ENCODE data around the gene IL36B.

IL36B gene

DNA sequence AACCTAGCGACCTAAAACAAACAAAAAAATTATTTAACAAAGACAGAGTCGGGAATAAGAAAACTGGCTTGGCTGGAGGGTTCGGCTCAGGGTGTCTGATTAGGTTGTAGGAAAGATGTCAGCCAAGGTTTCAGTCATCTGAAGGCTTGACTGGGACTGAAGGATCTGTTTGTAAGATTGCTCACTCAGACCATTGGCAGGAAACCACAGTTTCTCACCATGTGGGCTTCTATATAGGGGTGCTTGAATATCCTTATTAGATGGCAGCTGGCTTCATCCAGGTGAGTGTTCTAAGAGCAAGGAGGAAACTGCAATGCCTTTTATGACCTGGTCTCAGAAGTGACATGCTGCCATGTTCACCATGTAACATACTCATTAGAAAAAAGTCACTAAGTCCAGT is 999 bp upstream of the IL36B start:
- no peak for DNase-seq (ENCODE audit: low spot score)

DNA sequence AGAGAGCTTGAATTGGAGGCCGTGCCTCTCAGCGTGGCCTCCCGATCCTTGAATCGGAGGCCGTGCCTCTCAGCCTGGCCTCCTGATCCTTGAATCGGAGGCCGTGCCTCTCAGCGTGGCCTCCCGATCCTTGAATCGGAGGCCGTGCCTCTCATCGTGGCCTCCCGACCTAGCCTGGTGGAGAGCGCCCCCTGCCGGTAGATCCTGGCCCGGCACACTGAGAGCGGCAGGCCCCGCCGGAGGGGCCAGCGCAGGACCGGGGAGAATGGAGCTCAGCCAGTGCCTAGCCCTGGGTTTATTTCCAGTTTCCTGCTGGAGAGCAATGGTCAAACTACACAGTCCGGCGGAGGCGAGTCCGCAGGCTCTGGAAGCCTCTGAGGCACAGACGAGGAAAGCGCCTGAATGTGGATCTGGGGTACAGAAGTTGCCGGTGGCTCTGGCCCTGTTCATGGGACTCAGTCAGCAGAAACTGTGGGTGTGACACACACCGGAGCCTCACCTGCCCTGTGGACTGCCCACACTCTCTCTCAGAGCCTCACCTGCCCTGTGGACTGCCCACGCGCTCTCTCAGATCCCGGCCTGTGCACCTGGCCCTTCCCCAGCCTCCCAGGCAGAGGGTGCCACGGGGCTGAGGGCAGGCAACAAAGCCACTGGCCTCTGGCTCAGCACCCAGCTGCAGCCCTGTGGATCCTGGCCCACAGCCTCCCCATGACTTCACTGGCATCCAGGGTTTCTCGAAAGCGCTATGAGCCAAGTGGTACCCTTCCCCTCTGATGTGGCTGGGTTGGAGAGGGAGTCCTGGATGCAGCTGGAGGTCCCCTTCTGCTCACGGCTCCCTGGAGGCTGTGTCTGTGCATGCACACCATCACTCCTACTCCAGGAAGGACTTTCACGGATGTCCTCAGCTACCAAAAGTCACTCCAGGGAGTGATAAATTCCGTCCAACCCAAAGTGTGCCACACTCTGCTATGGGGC is 1.5 kb downstream of the IL36B start:
- DNase-seq (ENCODE audit: low spot score): no peak

DNA sequence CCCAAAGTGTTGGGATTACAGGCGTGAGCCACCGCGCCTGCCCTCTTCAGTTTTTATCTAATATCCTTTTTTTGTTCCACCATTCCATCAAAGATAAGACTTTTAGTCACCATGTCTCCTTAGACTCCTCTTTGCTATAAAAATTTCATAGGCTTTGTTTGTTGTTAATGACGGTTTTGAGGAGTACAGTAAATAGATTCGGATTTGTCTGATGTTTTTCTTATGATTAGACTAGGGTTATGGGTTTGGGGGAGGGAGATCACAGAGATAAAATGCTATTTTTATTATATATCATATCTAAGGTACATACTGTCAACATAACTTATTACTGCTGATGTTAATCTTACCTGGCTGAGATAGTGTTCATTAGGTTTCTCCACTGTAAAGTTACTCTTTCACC is 6.2 kb downstream of the IL36B start:
- no peak for DNase-seq (ENCODE audit: low spot score)

DNA sequence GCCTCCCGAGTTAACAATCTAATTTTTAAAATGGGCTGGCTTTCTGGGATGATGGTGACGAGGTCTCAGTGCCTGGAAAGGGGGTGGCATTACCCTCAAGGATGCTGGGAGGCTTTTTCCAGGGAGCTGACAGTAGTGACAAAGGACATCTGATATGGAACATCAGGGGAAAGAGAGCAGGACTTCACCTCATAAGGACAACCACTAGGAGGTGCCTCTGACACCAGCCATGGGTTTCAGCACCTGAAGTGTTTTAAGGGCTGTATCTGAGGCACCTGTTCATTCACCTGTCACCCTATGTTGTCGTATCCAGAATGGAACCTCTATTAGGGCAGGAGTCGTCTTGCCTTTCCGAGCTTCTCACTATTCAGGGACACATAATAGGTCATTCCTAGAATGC is 10.8 kb downstream of the IL36B start:
- DNase-seq (ENCODE audit: low spot score): no peak

DNA sequence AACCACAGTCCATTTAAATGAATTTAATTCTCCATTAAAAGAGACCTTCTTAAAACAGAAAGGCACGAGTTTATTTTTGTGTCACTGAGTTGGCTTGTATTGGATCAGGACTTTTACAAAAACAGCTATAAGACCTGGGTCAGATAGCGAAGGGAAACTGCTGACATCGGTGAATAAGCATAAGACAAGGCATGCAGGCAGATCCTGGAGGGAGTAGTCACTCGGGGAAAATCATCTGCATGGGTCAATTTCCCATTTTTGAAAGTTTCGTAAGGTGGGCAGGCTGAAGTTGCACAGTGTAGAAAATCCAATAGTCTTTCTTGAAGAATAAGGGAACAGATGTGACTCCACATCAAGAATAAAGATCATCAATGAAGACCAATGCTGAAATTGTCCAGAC is 12.9 kb downstream of the IL36B start:
- DNase-seq (ENCODE audit: low spot score): no peak

DNA sequence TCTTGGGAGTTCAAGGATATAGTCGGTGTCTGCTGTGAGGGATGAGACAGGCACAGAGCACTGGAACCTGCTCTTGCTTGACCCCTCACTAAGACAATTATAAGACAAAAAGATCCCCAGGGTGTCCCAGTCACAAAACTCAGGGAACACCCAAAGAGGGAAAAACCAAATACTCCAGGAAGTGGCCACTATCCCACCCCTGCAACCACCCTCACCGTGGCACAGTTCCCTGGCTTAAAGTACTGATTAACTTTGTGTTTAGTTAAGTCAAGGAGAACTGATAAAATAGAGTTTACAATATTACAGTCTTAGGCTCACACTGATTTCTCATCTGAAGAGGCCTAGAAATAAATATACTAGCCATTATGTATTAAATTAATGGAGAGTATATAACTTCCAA is 13.5 kb downstream of the IL36B start:
- DNase-seq (ENCODE audit: low spot score): no peak

DNA sequence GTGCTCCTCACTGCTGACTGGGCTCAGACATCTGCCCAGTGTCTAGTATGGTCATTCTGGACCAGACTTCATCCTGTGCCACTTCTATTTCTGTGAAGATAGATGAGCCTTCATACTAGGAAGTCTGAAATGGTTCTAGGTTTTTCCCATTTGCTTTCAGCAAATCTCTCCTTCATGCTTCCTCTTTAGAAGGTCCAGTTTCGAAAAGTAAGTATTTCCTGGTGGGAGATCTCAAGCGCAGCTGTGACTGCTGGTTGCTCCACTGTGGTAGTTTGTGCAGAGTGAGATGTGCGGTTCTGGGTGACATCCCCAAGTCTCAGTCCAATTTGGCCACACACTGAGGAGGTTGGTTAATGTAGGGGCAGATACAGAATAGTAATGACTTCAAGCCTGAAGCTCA is 14.4 kb downstream of the IL36B start:
- no peak for DNase-seq (ENCODE audit: low spot score)

DNA sequence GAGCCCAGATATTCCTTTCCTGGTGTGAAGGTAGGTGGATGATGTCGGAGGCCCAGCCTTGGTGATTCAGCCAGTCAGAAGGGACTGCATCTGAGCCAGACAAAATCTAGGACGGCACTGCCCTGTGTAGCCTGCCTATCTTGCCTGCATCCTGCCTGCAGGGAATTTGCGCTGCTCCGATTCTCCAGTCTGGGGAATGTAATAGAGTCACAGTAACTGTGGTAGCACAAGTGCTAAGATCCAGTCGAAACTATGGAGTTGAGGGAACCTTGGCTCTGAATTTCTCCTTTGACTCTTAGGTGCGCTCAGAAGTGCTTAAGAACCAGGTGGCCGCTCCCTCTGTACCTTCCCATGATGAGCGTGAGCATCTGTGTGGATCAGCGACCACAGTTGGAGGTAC is 15.9 kb downstream of the IL36B start:
- DNase-seq (ENCODE audit: low spot score): no peak

DNA sequence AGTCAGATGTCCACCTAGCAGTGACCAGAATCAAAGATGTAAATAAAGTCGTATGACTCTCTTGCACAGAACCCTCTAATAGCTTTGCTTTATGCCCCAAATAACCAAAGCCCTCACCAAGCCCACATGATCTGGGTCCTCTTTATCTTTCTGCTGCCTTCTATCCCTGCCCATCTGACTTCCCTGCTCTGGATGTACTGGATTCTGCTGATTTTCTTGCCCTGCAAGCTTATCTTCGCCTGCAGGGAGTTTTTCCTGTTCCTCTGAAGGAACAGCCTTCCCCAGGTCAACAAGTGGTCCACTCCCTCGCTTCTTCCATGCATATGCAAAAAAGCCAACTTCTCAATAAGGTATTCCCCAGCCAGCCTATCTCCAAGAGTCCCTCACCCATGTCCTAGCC is 18.7 kb downstream of the IL36B start:
- no peak for DNase-seq (ENCODE audit: low spot score)

DNA sequence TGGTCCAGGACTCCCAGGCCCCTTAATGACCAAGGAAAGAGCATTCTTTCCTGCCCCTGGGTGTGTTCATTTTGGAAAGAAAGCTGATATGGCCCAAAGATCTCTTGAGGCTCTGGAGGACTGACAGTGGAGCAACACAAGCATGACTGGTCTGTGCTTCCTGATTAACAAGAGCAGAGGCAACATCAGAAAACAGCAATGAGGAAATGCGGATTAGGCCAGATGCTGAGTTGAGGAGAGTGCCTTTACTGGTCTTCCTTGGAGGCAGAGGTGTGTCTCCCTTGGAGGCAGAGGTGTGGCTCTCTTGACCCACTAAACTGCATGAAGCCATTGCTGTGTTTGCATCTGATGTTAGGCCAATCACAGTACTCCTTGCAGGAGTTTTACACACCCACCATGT is 19.9 kb downstream of the IL36B start:
- no peak for DNase-seq (ENCODE audit: low spot score)

DNA sequence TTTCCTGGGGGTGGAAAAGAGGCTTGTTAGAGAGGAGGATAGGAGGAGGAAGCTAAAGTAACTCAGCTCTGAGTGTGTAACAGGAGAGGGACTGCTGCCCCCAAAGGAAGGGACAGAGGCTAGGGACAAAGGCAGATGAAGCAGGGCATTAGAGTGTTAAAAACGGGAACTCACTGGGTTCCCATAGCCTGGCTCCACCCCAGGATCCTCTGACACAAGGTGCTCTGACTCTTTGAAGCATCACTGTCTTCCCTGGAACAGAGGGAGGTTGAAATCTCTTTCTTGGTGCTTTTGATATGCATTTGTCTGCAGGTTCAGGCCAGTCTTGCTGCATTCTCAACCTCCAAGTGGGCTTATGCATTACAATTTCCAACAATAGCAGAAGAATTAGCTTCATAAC is 24.6 kb downstream of the IL36B start:
- no peak for DNase-seq (ENCODE audit: low spot score)

DNA sequence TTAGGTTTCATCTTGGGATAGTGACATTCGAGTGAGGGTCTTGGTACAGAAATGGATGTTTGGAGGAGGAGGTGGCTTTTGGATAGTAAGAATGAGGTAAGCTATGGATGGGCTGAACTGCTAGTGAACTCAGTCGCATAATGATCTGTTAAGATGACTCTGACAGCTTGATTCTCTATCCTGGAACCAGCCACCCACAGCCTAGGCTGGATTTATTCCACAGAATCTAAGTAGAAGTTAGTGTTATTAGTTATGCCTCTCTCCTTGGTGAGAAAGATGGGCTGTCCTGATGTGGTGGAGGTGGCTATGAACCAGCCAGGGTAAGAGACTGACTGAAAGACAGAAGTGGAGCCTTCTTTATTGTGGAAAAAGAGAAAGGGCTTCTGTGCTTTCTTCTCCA is 25.0 kb downstream of the IL36B start:
- DNase-seq (ENCODE audit: low spot score): no peak

DNA sequence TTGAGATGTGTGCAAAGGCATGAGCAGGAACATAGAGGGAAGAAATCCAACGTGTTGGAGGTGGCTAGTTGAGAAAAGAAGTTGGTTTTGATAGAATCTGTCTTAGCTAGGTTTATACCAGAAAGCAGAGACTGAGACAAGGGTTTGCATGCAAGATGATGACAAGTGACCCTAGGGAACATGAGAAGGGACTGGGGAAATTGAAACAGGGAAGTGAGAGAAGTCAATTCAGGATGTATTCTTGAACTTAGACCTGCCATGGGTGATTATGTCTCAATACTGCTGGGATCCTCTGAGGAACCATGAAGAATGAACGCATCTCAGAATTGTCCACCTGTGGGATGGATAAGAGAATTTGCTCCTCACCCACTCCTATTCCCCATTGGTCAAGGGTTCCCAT is 26.9 kb downstream of the IL36B start:
- DNase-seq (ENCODE audit: low spot score): no peak

DNA sequence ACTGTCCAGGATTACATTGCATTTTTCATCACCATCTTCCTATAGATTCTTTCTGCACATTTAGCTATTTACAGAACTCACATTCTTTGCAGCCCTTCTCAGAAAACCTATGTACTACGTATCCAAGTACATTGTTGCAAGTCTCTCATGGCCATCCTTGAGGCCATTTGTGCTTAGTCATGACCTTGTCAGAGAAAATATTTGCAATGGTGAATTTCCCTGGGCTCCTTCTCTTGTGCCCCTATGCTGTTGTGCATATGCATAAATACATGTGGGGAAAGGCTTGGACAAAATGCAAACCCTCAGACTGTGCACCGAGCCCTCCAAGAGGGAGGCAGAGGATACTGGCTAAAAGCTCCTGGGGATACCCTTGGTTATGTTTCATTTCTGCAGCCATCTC is 27.9 kb downstream of the IL36B start:
- DNase-seq (ENCODE audit: low spot score): no peak

DNA sequence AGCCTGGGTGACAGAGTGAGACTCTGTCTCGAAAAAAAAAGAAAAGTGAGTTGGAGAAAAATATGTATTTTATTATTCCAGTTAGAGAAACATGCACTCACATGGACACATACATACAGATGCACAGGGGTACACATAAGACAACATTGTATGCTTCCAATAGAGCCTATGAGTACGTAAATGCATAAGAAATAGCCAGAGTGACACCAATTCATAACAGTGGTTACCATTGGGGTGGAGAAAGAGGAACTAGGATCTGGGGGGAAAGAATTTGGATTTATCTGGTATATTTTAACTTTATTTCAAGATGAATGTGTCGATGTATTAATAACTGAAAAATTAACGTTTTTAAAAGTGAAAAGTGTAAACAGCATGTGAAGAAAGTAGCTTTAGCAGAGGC is 31.4 kb downstream of the IL36B start:
- no peak for DNase-seq (ENCODE audit: low spot score)

DNA sequence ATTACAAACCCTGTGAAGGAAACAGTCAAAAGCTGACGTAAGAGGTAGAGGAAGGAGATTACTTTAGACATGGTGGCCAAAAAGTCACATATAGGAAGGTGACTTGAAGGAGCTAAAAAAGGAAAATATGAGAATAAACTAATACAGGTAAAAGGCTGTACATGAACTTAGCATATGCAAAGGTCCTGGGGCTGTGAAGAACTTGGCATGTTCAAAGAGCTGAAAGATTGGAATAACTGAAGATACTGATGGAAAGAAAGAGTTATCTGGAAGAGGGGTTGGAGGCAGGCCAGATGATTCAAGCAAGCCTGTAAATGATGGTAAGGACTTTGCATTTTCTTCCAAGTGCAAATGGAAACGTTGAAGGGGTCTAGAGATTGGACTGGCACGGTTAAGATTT is 34.2 kb downstream of the IL36B start:
- no peak for DNase-seq (ENCODE audit: low spot score)

DNA sequence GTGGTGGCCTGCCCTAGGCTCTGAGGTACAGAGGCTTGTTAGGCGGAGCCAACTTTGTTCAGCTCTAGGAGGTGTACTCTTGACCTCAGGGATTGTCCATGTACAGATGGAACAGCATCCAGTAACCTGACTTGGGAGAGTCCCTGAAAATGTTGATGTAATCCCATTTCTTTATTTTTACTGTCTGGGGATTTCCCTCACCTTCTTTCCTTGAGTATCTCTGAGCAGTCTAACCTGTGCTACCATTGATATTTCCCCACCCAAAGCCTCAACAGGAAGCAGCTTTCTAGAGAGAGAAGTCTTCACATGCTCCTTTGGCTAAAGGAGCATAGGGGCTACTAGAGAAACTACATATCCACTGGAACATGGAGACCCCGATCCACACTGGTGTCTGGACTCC is 37.0 kb downstream of the IL36B start:
- DNase-seq (ENCODE audit: low spot score): no peak

DNA sequence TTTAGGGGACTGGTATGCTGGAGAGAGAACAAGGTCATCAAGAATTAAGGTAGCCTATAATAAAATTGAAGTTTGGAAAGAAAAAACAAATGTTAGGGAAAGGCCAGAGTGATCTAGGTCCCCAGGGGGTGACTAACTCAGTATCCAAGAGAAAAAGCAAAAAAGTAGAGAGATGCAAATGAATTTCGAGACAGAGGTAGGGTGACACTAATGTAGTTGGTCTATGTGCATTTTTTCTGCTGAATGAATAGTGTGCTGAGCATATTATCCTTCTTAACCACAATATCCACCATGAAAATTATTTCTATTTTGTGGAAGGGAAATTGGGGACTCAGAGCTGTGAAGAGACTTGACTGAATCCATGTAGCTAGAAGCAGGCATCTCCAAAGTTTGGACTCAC is 37.6 kb downstream of the IL36B start:
- DNase-seq (ENCODE audit: low spot score): no peak

DNA sequence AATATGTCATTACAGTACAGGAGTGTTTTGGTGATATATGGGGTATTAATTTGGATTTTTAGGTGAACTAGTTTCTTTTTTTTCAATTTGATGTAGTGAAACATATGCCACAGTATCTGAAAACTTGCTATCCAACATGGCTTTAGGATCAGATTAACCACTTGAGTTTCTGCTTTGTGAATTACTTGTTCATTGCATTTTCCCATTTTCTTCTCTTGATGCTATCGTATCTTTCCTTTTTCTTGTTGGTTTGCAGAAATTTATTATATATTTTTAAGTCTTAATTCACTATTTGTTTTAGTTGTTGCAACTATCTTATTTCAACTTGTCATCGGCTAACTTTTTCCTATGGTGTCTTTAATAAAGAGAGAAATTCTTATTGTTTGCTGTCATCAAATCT is 38.6 kb downstream of the IL36B start:
- no peak for DNase-seq (ENCODE audit: low spot score)

DNA sequence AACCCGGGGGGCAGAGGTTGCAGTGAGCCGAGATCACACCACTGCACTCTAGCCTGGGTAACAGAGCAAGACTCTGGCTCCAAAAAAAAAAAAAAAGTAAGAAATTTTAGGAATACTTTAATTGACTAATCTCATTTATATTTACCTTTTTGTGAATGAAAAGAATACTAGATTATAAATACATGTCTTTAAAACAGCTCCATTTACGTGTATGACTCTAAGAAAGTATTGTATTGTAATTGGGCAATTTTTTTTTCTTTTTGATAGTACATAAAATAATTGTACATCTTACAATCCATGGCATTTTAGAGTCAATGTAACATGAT is 39.4 kb downstream of the IL36B start:
- no peak for DNase-seq (ENCODE audit: low spot score)

DNA sequence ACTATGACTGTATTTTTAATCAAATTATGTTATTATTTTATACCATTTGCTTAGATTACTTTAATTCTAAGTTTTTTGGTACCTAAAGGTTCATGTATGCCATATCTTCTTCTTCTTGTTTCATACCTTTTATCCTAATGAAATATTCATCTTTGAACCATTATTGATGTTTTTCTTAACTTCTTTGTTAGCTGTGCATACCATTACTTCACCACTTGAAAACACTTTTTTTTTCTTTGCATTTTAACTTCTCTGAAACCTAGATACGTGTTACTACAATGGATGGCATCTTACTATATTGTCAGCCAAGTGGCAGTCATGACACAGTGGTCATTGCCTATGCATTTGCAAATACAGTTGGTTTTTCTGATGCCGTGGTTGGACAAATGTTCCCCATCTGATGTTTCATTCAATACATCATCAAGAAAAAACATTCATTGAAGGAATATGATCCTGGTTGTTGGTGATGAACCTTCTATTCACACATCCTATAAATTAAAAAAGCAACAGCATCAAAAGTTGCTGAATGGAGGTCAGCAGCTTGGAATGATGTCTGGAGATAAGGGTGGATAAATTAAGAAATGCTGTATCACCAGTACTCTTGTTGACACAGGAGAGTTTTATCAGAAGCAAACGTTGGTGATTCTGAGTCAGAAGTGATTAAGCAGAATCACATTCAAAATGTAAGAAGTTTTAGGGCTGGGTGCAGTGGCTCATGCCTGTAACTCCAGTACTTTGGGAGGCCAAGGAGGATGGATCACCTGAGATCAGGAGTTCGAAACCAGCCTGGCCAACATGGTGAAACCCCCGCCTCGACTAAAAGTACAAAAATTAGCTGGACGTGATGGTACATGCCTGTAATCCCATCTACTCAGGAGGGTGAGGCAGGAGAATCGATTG is 40.0 kb downstream of the IL36B start:
- no peak for DNase-seq (ENCODE audit: low spot score)

DNA sequence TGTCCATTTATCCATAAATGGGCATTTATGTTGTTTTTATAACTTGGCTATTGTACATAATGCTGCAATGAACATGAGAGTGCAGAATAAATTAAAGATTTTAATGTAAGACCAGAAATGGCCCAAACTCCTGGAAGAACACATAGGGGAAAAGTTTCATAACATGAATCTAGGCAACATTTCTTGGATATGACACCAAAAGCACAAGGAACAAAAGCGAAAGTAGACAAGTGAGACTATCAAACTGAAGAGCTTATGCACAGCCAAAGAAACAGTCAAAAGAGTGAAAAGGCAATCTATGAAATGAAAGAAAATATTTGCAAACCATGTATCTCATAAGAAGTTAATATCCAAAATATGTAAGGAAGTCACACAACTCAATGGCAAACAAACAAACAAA is 41.6 kb downstream of the IL36B start:
- no peak for DNase-seq (ENCODE audit: low spot score)

DNA sequence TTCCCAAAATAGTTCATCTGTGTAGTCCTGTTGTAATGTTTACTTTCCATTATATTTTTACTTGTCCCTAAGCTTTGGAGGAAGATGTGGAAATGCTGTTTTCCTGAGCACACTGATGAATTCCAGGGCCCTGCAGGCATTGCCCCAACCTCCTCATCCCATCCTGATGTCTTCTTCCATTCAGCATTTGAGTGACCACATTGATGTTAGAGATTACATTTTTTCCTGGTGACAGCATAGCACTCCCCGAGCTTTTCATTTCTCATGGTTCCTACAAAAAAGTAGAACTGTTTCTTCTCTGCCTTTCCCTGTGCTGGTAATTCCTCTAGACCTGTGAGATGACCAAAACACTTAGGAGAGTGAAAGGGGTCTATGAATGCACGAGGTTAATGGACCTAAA is 42.6 kb downstream of the IL36B start:
- DNase-seq (ENCODE audit: low spot score): peak; percentile 31

Data from GM03348 (cell line).